ENCODE results near the gene ATXN7L3. TPM values are rescaled to one million over a fixed set of nuclear protein-coding genes. Genes with fewer than 3 reads are reported as not detected.

Gene ATXN7L3
- total and polyA plus RNA-seq, 9 of the 15 experiments (the other 6 are each of a cell fraction or from before 2014, with no cell fraction given): 0.62 to 66.1 (median 33.2) TPM

- Histone ChIP-seq H3K9me1 (ENCODE audit: control insufficient read depth, insufficient read depth, low read length) (no peaks in the 10 kb centered on the region), H3K79me2 (ENCODE audit: control insufficient read depth, insufficient read depth, low read length) (no peaks in the 10 kb centered on the region), H3K4me1 (replicated peaks in 1 of 2; ENCODE audit: control insufficient read depth in 2 of 2, insufficient read depth in 2 of 2, low read length in 2 of 2) (peaks cover 0 to 4% of the 10 kb centered on the region in 2 experiments; a peak in 1 of 5 replicates), H3K4me3 (no peak overlapping the region), H3K4me2 (ENCODE audit: insufficient read depth, low read length) (no peak overlapping the region), H3K27me3 (ENCODE audit: control insufficient read depth in 2 of 2, insufficient read depth in 2 of 2, low read length in 2 of 2) (no peaks in the 10 kb centered on the region), H3K9me3 (replicated peaks; ENCODE audit: control insufficient read depth, insufficient read depth, low read depth, low read length) (no peaks in the 10 kb centered on the region), H3K36me3 (ENCODE audit: control insufficient read depth, insufficient read depth, low read length) (no peaks in the 10 kb centered on the region), H2AFZ (ENCODE audit: low read depth, low read length) (no peak overlapping the region), H4K20me1 (replicated peaks; ENCODE audit: control insufficient read depth, insufficient read depth, low read length) (no peaks in the 10 kb centered on the region), H3K27ac (ENCODE audit: extremely low read depth, low read depth, low read length) (no peak overlapping the region), H3K9ac (ENCODE audit: insufficient read depth in 1 of 2, low read depth in 2 of 2, low read length in 2 of 2) (0 out of 4 replicates have a peak overlapping the region, but pooled peaks of 1 of the 2 experiments have one; percentile 5)
- intact Hi-C loops (cut with micrococcal nuclease) (no loop called here), in situ Hi-C loops (cut with MboI) (no loop called here)
- WGBS (ENCODE audit: insufficient coverage, low coverage, missing lambda C conversion rate): 58% methylated on average over 9 of the region's 9 CpGs
- CTCF ChIA-PET (ENCODE audit: low intra/inter-chr PET ratio): no interaction called here
- BruUV-seq (replicated peaks): no TSS peak
- POLR2A ChIA-PET: interaction anchor here (0.6 to 1.8 kb wide), 3 partner anchors 9 to 53 kb away, joined by 3 to 5 read pairs (median 4); no protein-coding TSS in a partner anchor
- DNase-seq (ENCODE audit: extremely low read depth in 1 of 4, low spot score in 3 of 4): no peak
- no peak for TF ChIP-seq ZFP1 (CRISPR knock-in tag; IDR thresholded peaks at IDR 0.05)
- TF ChIP-seq CBFB (CRISPR knock-in tag; IDR thresholded peaks at IDR 0.05): no peak
- no peak for TF ChIP-seq CBFA2T2 (conservative IDR thresholded peaks at IDR 0.05)
- TF ChIP-seq HOMEZ (CRISPR knock-in tag; IDR thresholded peaks at IDR 0.05): no peak
- TF ChIP-seq GABPB2 (CRISPR knock-in tag; conservative IDR thresholded peaks at IDR 0.05): no peak
- no peak for TF ChIP-seq ZNF717 (CRISPR knock-in tag; IDR thresholded peaks at IDR 0.05)
- FAIRE-seq: no peak
- ATAC-seq: 0 out of 3 replicates have a peak, but pooled peaks have one; percentile 20
These were observed 30.5 kb upstream of the ATXN7L3 start for GRCh38 chr17:44230140-44230539.

Data from K562 (cell line).